GM12878 (cell line): ENCODE data around the gene FKBP11. TPM values are rescaled to one million over a fixed set of nuclear protein-coding genes. Genes with fewer than 3 reads are reported as not detected.

Experiments used
- CBX3 ChIP-seq: fragments of 200-600 bp; sonication (generic); IDR thresholded peaks from 2 replicates; pipeline ENCODE4 v1.6.1; 2016; ENCODE audit warnings: low read depth, borderline replicate concordance
- FOS ChIP-seq: IDR thresholded peaks from 3 replicates; pipeline ENCODE4 v1.6.1; 2011; ENCODE audit warnings: borderline replicate concordance; ENCODE audit not compliant: insufficient read length; ENCODE audit errors: extremely low read depth
- FOXM1 ChIP-seq: IDR thresholded peaks from 2 replicates; pipeline ENCODE4 v1.6.1; 2012; ENCODE audit warnings: low read depth, mild to moderate bottlenecking, inconsistent platforms, low read length, moderate library complexity
- IRF4 ChIP-seq: IDR thresholded peaks from 2 replicates; pipeline ENCODE4 v1.6.1; 2011; ENCODE audit warnings: low read depth, low read length
- NFXL1 ChIP-seq: fragments of 450-650 bp; IDR thresholded peaks from 2 replicates; pipeline ENCODE4 v1.6.1; 2017; ENCODE audit warnings: antibody characterized with exemption, mild to moderate bottlenecking, borderline replicate concordance
- POLR2AphosphoS5 ChIP-seq: IDR thresholded peaks from 2 replicates; pipeline ENCODE4 v1.6.1; 2011; ENCODE audit warnings: mild to moderate bottlenecking, low read length, inconsistent platforms
- RELB ChIP-seq: fragments of 450-650 bp; IDR thresholded peaks from 2 replicates; pipeline ENCODE4 v1.6.1; 2017; ENCODE audit warnings: low read depth, mild to moderate bottlenecking, moderate library complexity
- SMC3 ChIP-seq: IDR thresholded peaks from 2 replicates; pipeline ENCODE4 v1.6.1; 2011; ENCODE audit warnings: low read length, improper control_type of control experiment, borderline replicate concordance
- SP1 ChIP-seq: IDR thresholded peaks from one replicate; pipeline ENCODE4 v1.6.1; 2011; ENCODE audit warnings: low read depth, low read length
- TCF3 ChIP-seq: IDR thresholded peaks from 2 replicates; pipeline ENCODE4 v1.6.1; 2012; ENCODE audit warnings: low read depth, mild to moderate bottlenecking, low read length, borderline replicate concordance; ENCODE audit not compliant: insufficient read depth
- ZBTB4 ChIP-seq: fragments of 450-650 bp; formaldehyde crosslinking; IDR thresholded peaks from 2 replicates; pipeline ENCODE4 v1.4.0; 2022; ENCODE audit warnings: mild to moderate bottlenecking, moderate library complexity
- ZNF687 ChIP-seq: fragments of 450-650 bp; IDR thresholded peaks from 2 replicates; pipeline ENCODE4 v1.6.1; 2017; ENCODE audit warnings: mild to moderate bottlenecking, moderate library complexity
- polyA plus RNA-seq, 11 experiments: library from polyadenylated mRNA; depleted of rRNA in 4 of 11; unstranded in 6 of 11; stranded (reverse) in 5 of 11; fragments of >200 nt; fragmentation: Nextera tagmentation in 4 of 11; fragmentation: Illumina TruSeq in 1 of 11; extraction: Ambion mirVana in 4 of 11; extraction: Trizol in 1 of 11; gene quantifications; 1 replicate in 1 of 11; 2 replicates in 10 of 11; pipeline versions ENCODE4 v1.2.1 to v1.2.3, GENCODE V29; 2011 to 2016; ENCODE audit warnings: inconsistent platforms in 2 of 11, missing spikeins in 2 of 11, low read depth in 1 of 11
- total RNA-seq, 4 experiments: library from RNA; depleted of rRNA in 3 of 4; stranded (reverse); fragments of >200 nt in 3 of 4; fragmentation: Illumina TruSeq in 1 of 4; extraction: Trizol in 1 of 4; gene quantifications; 2 replicates each; pipeline versions ENCODE4 v1.2.1 to v1.2.3, GENCODE V29; 2013 to 2021
- TF ChIP-seq, protein P1 (sequence below): fragments of 450-650 bp; IDR thresholded peaks from 2 replicates; pipeline ENCODE4 v1.6.1; 2018; ENCODE audit warnings: mild to moderate bottlenecking, low read depth, moderate library complexity; ENCODE audit not compliant: partially characterized antibody

Gene FKBP11
- total and polyA plus RNA-seq, 10 of the 15 experiments (the other 5 are each of a cell fraction or from before 2014, with no cell fraction given): 25.0 to 135 (median 56.5) TPM

- no peak for TF ChIP-seq RELB
- TF ChIP-seq, protein P1, sequence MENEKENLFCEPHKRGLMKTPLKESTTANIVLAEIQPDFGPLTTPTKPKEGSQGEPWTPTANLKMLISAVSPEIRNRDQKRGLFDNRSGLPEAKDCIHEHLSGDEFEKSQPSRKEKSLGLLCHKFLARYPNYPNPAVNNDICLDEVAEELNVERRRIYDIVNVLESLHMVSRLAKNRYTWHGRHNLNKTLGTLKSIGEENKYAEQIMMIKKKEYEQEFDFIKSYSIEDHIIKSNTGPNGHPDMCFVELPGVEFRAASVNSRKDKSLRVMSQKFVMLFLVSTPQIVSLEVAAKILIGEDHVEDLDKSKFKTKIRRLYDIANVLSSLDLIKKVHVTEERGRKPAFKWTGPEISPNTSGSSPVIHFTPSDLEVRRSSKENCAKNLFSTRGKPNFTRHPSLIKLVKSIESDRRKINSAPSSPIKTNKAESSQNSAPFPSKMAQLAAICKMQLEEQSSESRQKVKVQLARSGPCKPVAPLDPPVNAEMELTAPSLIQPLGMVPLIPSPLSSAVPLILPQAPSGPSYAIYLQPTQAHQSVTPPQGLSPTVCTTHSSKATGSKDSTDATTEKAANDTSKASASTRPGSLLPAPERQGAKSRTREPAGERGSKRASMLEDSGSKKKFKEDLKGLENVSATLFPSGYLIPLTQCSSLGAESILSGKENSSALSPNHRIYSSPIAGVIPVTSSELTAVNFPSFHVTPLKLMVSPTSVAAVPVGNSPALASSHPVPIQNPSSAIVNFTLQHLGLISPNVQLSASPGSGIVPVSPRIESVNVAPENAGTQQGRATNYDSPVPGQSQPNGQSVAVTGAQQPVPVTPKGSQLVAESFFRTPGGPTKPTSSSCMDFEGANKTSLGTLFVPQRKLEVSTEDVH: no peak
- no peak for TF ChIP-seq IRF4
- TF ChIP-seq FOXM1: no peak
- no peak for TF ChIP-seq SMC3
- TF ChIP-seq POLR2AphosphoS5: no peak
- no peak for TF ChIP-seq NFXL1
- TF ChIP-seq TCF3: no peak
- no peak for TF ChIP-seq FOS
- TF ChIP-seq SP1: no peak
- no peak for TF ChIP-seq CBX3
- TF ChIP-seq ZBTB4 (CRISPR knock-in tag): no peak
- no peak for TF ChIP-seq ZNF687
These were observed 21.7 kb upstream of the FKBP11 start (continued) for GRCh38 chr12:48946943-48947342.
